Testis (tissue), 2 donors: ENCODE measurements around the gene FOXF2.
"Not testable (repeated sequence)": the region's sequence is repeated elsewhere in the genome, so short reads cannot be mapped to it uniquely, and the experiment has no call there.

ENCODE experiments used
- CTCF ChIP-seq, 3 experiments: fragments of 450-650 bp in 2 of 3; fragments of 200-600 bp in 1 of 3; sonication (generic) in 1 of 3; IDR thresholded peaks; one replicate each; pipeline ENCODE4 v1.5.1; 2016 to 2019; ENCODE audit warnings: antibody characterized with exemption in 3 of 3, mild to moderate bottlenecking in 2 of 3, moderate library complexity in 1 of 3
- POLR2A ChIP-seq: fragments of 450-650 bp; IDR thresholded peaks from one replicate; pipeline ENCODE4 v1.6.1; 2017; ENCODE audit warnings: antibody characterized with exemption, mild to moderate bottlenecking, moderate library complexity

- not testable (repeated sequence) for TF ChIP-seq CTCF (IDR thresholded peaks at IDR 0.05); POLR2A
These were observed 34.3 kb upstream of the FOXF2 start for GRCh38 chr6:1355068-1355467.
